ENCODE data around the gene RAI1.
A peak's percentile ranks its signal among the peaks of the same experiment; 100 is the strongest.

Gene RAI1

DNA sequence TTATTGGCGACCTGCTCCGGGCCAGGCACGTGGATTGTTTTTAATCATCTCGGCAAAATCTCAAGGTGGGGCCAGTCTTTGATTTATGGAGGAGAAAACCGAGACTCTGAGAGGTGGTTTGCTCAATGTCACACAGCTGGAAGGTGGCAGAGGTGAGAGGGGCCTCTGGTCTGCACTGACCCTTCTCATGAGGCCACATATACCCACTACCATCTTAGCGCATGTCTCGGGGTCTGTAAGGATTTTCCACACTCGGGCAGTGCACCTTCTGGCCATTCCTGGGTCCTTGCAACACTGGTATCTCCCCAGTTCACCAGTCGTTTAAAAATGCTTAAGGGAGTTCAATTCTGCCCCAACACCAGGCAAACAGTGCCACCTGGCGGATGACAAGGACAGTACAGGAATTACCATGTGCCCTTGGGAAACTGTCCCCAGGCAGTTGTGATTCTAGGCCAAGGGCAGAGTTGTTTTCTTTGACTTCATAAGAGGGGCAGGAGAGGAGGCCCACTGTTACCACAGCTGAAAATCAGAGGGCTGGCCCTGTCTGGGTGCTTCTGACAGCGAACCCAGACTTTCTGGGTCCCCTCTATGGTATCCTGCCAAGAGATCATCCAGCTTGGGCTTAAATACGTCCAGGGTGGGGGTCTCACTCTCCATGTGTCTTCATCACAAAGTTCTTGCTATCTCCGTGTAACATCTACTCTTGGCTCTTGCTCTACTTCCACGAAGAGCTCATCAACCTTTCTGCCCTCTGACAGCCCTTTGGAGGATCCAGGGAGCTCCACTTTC lies 39.4 kb upstream of the RAI1 start (continued):
- TF ChIP-seq, protein P1, sequence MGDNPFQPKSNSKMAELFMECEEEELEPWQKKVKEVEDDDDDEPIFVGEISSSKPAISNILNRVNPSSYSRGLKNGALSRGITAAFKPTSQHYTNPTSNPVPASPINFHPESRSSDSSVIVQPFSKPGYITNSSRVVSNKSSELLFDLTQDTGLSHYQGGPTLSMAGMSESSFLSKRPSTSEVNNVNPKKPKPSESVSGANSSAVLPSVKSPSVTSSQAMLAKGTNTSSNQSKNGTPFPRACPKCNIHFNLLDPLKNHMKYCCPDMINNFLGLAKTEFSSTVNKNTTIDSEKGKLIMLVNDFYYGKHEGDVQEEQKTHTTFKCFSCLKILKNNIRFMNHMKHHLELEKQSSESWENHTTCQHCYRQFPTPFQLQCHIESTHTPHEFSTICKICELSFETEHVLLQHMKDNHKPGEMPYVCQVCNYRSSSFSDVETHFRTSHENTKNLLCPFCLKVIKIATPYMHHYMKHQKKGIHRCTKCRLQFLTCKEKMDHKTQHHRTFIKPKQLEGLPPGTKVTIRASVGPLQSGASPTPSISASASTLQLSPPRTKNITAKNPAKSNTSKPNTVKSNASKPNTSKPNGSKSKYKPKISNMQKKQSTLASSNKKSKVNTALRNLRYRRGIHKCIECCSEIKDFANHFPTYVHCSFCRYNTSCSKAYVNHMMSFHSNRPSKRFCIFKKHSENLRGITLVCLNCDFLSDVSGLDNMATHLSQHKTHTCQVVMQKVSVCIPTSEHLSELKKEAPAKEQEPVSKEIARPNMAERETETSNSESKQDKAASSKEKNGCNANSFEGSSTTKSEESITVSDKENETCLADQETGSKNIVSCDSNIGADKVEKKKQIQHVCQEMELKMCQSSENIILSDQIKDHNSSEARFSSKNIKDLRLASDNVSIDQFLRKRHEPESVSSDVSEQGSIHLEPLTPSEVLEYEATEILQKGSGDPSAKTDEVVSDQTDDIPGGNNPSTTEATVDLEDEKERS (tag by site-specific recombination; IDR thresholded peaks at IDR 0.05) = no peak
- TF ChIP-seq HOXC10 (CRISPR knock-in tag; IDR thresholded peaks at IDR 0.05) = no peak
- TF ChIP-seq ZNF324 (tag by site-specific recombination; IDR thresholded peaks at IDR 0.05) = 0 out of 2 replicates have a peak, but pooled peaks have one; percentile 40
- no peak for TF ChIP-seq ZNF558 (tag by site-specific recombination; IDR thresholded peaks at IDR 0.05)
- no peak for TF ChIP-seq ZFP41 (tag by site-specific recombination; IDR thresholded peaks at IDR 0.05; ENCODE audit: borderline replicate concordance)
- TF ChIP-seq ZNF239 (tag by site-specific recombination; IDR thresholded peaks at IDR 0.05) = no peak
- TF ChIP-seq ZNF837 (tag by site-specific recombination; IDR thresholded peaks at IDR 0.05) = no peak
- TF ChIP-seq ZNF335 (tag by site-specific recombination; conservative IDR thresholded peaks at IDR 0.05) = peak; percentile 87
- no peak for TF ChIP-seq ZNF16 (tag by site-specific recombination; IDR thresholded peaks at IDR 0.05; ENCODE audit: low read depth)
- no peak for TF ChIP-seq KLF8 (tag by site-specific recombination; IDR thresholded peaks at IDR 0.05)
- TF ChIP-seq, protein P2, sequence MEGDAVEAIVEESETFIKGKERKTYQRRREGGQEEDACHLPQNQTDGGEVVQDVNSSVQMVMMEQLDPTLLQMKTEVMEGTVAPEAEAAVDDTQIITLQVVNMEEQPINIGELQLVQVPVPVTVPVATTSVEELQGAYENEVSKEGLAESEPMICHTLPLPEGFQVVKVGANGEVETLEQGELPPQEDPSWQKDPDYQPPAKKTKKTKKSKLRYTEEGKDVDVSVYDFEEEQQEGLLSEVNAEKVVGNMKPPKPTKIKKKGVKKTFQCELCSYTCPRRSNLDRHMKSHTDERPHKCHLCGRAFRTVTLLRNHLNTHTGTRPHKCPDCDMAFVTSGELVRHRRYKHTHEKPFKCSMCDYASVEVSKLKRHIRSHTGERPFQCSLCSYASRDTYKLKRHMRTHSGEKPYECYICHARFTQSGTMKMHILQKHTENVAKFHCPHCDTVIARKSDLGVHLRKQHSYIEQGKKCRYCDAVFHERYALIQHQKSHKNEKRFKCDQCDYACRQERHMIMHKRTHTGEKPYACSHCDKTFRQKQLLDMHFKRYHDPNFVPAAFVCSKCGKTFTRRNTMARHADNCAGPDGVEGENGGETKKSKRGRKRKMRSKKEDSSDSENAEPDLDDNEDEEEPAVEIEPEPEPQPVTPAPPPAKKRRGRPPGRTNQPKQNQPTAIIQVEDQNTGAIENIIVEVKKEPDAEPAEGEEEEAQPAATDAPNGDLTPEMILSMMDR (tag by site-specific recombination; IDR thresholded peaks at IDR 0.05) = peak; percentile 88
- no peak for TF ChIP-seq ZNF521 (tag by site-specific recombination; IDR thresholded peaks at IDR 0.05)
- TF ChIP-seq, protein P3, sequence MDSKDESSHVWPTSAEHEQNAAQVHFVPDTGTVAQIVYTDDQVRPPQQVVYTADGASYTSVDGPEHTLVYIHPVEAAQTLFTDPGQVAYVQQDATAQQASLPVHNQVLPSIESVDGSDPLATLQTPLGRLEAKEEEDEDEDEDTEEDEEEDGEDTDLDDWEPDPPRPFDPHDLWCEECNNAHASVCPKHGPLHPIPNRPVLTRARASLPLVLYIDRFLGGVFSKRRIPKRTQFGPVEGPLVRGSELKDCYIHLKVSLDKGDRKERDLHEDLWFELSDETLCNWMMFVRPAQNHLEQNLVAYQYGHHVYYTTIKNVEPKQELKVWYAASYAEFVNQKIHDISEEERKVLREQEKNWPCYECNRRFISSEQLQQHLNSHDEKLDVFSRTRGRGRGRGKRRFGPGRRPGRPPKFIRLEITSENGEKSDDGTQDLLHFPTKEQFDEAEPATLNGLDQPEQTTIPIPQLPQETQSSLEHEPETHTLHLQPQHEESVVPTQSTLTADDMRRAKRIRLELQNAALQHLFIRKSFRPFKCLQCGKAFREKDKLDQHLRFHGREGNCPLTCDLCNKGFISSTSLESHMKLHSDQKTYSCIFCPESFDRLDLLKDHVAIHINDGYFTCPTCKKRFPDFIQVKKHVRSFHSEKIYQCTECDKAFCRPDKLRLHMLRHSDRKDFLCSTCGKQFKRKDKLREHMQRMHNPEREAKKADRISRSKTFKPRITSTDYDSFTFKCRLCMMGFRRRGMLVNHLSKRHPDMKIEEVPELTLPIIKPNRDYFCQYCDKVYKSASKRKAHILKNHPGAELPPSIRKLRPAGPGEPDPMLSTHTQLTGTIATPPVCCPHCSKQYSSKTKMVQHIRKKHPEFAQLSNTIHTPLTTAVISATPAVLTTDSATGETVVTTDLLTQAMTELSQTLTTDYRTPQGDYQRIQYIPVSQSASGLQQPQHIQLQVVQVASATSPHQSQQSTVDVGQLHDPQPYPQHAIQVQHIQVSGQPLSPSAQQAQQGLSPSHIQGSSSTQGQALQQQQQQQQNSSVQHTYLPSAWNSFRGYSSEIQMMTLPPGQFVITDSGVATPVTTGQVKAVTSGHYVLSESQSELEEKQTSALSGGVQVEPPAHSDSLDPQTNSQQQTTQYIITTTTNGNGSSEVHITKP (tag by site-specific recombination; IDR thresholded peaks at IDR 0.05) = peak; percentile 47
- peak; percentile 43; the same call in 1 of the 2 replicates for TF ChIP-seq ZNF341 (tag by site-specific recombination; IDR thresholded peaks at IDR 0.05; ENCODE audit: low read depth)
- TF ChIP-seq, protein P4, sequence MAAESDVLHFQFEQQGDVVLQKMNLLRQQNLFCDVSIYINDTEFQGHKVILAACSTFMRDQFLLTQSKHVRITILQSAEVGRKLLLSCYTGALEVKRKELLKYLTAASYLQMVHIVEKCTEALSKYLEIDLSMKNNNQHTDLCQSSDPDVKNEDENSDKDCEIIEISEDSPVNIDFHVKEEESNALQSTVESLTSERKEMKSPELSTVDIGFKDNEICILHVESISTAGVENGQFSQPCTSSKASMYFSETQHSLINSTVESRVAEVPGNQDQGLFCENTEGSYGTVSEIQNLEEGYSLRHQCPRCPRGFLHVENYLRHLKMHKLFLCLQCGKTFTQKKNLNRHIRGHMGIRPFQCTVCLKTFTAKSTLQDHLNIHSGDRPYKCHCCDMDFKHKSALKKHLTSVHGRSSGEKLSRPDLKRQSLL (tag by site-specific recombination; IDR thresholded peaks at IDR 0.05) = no peak
- TF ChIP-seq, protein P5, sequence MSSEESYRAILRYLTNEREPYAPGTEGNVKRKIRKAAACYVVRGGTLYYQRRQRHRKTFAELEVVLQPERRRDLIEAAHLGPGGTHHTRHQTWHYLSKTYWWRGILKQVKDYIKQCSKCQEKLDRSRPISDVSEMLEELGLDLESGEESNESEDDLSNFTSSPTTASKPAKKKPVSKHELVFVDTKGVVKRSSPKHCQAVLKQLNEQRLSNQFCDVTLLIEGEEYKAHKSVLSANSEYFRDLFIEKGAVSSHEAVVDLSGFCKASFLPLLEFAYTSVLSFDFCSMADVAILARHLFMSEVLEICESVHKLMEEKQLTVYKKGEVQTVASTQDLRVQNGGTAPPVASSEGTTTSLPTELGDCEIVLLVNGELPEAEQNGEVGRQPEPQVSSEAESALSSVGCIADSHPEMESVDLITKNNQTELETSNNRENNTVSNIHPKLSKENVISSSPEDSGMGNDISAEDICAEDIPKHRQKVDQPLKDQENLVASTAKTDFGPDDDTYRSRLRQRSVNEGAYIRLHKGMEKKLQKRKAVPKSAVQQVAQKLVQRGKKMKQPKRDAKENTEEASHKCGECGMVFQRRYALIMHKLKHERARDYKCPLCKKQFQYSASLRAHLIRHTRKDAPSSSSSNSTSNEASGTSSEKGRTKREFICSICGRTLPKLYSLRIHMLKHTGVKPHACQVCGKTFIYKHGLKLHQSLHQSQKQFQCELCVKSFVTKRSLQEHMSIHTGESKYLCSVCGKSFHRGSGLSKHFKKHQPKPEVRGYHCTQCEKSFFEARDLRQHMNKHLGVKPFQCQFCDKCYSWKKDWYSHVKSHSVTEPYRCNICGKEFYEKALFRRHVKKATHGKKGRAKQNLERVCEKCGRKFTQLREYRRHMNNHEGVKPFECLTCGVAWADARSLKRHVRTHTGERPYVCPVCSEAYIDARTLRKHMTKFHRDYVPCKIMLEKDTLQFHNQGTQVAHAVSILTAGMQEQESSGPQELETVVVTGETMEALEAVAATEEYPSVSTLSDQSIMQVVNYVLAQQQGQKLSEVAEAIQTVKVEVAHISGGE (tag by site-specific recombination; conservative IDR thresholded peaks at IDR 0.05; ENCODE audit: low read depth) = peak; percentile 70
- TF ChIP-seq, protein P6, sequence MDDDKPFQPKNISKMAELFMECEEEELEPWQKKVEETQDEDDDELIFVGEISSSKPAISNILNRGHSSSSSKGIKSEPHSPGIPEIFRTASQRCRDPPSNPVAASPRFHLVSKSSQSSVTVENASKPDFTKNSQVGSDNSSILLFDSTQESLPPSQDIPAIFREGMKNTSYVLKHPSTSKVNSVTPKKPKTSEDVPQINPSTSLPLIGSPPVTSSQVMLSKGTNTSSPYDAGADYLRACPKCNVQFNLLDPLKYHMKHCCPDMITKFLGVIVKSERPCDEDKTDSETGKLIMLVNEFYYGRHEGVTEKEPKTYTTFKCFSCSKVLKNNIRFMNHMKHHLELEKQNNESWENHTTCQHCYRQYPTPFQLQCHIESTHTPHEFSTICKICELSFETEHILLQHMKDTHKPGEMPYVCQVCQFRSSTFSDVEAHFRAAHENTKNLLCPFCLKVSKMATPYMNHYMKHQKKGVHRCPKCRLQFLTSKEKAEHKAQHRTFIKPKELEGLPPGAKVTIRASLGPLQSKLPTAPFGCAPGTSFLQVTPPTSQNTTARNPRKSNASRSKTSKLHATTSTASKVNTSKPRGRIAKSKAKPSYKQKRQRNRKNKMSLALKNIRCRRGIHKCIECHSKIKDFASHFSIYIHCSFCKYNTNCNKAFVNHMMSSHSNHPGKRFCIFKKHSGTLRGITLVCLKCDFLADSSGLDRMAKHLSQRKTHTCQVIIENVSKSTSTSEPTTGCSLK (tag by site-specific recombination; IDR thresholded peaks at IDR 0.05) = no peak
- TF ChIP-seq ZNF354C (tag by site-specific recombination; IDR thresholded peaks at IDR 0.05; ENCODE audit: borderline replicate concordance, low read depth) = no peak
- peak; percentile 77 for TF ChIP-seq ZNF654 (tag by site-specific recombination; IDR thresholded peaks at IDR 0.05; ENCODE audit: low read depth)
- peak; percentile 67; the same call in 1 of the 2 replicates for TF ChIP-seq ZBTB48 (tag by site-specific recombination; IDR thresholded peaks at IDR 0.05)

All from HEK293 (cell line).